Esophagus (tissue), 2 donors: ENCODE data around the gene CBLL2. TPM values are rescaled to one million over a fixed set of nuclear protein-coding genes. Genes with fewer than 3 reads are reported as not detected.

Experiments
- H3K27ac ChIP-seq, 2 donors: one replicate each; pipeline ENCODE4 v1.5.1; 2013; ENCODE audit warnings: low read depth in 2 of 2, mild to moderate bottlenecking in 2 of 2, inconsistent platforms in 1 of 2, low read length in 1 of 2, moderate library complexity in 1 of 2
- H3K27me3 ChIP-seq, 2 donors: one replicate each; pipeline ENCODE4 v1.6.1; 2013; ENCODE audit warnings: low read length in 2 of 2, control low read depth in 1 of 2, mild to moderate bottlenecking in 1 of 2; ENCODE audit not compliant: insufficient read depth in 2 of 2, control insufficient read depth in 1 of 2
- H3K36me3 ChIP-seq, 2 donors: one replicate each; pipeline ENCODE4 v1.6.1; 2013; ENCODE audit warnings: low read length in 1 of 2; ENCODE audit not compliant: control insufficient read depth in 2 of 2, insufficient read depth in 2 of 2
- H3K4me1 ChIP-seq, 2 donors: one replicate each; pipeline ENCODE4 v1.6.1; 2013; ENCODE audit warnings: low read length in 1 of 2; ENCODE audit not compliant: control insufficient read depth in 2 of 2, insufficient read depth in 2 of 2
- H3K4me3 ChIP-seq, 2 donors: one replicate each; pipeline ENCODE4 v1.5.1; 2013; ENCODE audit warnings: low read length in 2 of 2, mild to moderate bottlenecking in 2 of 2, low read depth in 1 of 2, moderate library complexity in 1 of 2
- H3K9me3 ChIP-seq, 2 donors: one replicate each; pipeline ENCODE4 v1.6.1; 2013; ENCODE audit warnings: mild to moderate bottlenecking in 2 of 2, low read depth in 1 of 2, low read length in 1 of 2, moderate library complexity in 1 of 2; ENCODE audit not compliant: control insufficient read depth in 2 of 2, insufficient read depth in 1 of 2
- WGBS, 2 donors: extraction: QIAGEN DNeasy Blood & Tissue Kit; methylation state at CpG; one replicate each; pipeline ENCODE4 v1.1.7; 2013; 5-methylcytosine and 5-hydroxymethylcytosine counted together
- polyA plus RNA-seq, 2 donors: library from polyadenylated mRNA; stranded (reverse); fragments of 200-250 nt; gene quantifications; one replicate each; pipeline ENCODE4 v1.2.3, GENCODE V29; 2013
- donor health status: healthy with polysubstance abuse.
- donor health status: Bipolar disorder and iron deficiency.

The CBLL2 gene
- polyA plus RNA-seq, 2 donors: not detected

GRCh38 chrX:22323541-22323940, 50.8 kb downstream of the CBLL2 start:
- Histone ChIP-seq H3K27me3 (no peaks in the 10 kb centered on the region), H3K9me3 (no peaks in the 10 kb centered on the region), H3K36me3 (no peaks in the 10 kb centered on the region), H3K27ac (no peak overlapping the region), H3K4me1 (no peaks in the 10 kb centered on the region), H3K4me3 (no peak overlapping the region)
- WGBS, 2 donors: 62 to 78% methylated on average over 5 of the region's 5 CpGs

Other genes with a start within 250 kb of the CBLL2 start
- under 1 TPM; 0.09 to 0.12 TPM for gene PHEX, start 240.6 kb upstream of the CBLL2 start, polyA plus RNA-seq